GM20000 (cell line): ENCODE measurements around the gene MACROD1.
A peak's percentile ranks its signal among the peaks of the same experiment; 100 is the strongest.
"Not testable (repeated sequence)": the region's sequence is repeated elsewhere in the genome, so short reads cannot be mapped to it uniquely, and the experiment has no call there.

ENCODE experiments used
- DNase-seq: peaks from one replicate; pipeline ENCODE4 v3.0.0; 2012; ENCODE audit warnings: low spot score
- TF ChIP-seq, protein P1 (sequence below): IDR thresholded peaks from 2 replicates; pipeline ENCODE4 v1.5.1; 2012; ENCODE audit warnings: mild to moderate bottlenecking, control low read depth; ENCODE audit errors: extremely low read depth, missing control alignments

The MACROD1 gene

DNA sequence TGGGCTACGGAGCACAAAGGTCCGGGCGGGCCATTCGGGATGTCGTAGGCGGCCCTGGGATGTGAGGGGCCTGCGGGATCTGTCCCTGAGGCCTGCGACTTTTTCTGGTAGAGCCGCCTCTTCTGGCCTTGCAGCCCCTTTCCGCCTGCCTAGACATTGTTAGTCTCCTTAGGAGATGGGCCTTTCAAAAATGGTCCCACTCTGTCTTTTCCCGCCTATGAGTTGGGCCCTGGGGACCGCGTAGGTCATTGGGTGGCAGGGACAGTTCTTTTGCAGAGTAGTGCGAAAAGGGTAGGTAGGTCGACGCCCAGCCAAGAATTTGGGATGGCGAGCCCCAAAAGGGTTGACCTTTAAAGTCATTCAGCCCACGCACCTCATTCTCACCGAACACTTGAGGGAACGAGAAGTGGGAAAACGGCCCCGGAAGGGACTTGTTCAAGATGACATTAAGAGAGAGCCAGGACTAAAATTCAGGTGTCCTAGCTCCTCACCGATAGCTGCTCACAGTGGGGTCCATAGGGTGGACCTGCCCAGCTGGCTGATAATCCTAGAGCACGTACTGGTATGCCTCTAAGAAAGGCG is 178.9 kb downstream of the MACROD1 start:
- TF ChIP-seq, protein P1, sequence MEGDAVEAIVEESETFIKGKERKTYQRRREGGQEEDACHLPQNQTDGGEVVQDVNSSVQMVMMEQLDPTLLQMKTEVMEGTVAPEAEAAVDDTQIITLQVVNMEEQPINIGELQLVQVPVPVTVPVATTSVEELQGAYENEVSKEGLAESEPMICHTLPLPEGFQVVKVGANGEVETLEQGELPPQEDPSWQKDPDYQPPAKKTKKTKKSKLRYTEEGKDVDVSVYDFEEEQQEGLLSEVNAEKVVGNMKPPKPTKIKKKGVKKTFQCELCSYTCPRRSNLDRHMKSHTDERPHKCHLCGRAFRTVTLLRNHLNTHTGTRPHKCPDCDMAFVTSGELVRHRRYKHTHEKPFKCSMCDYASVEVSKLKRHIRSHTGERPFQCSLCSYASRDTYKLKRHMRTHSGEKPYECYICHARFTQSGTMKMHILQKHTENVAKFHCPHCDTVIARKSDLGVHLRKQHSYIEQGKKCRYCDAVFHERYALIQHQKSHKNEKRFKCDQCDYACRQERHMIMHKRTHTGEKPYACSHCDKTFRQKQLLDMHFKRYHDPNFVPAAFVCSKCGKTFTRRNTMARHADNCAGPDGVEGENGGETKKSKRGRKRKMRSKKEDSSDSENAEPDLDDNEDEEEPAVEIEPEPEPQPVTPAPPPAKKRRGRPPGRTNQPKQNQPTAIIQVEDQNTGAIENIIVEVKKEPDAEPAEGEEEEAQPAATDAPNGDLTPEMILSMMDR, result no peak

DNA sequence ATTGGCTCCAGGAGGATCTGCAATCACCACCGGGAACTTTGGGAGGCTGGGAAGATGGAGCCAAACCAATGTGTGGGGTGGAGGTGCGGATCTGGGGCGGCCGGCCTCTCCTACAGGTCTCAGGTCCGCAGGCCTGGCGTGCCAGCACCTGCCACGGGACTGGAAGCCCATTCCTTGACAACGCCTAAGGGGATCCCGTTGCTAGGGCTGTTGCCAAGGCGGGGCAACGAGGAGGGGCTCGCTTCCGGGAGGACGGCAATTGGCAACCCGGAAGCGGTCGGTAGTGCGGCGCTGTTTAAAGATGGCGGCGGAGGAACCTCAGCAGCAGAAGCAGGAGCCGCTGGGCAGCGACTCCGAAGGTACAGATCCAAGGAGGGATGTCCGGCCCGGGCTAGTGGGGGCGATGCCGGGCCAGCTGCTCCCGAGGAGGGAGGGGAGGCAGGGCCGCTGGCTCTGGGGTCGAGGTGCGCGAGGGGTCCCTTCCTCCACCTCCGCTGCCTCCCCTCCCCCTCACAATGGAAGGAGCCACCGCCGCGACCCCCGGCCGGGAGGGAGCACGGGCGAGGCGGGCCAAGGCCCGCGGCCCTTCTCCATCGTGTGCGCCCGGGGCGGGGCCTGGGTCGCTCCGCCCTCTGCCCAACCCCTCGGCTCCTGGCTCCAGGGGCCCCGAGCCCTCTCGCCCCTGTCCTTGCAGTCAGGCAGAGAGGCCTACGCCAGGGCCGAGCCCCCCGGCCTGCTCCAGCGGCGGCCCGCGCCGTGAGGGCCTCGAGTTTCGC is 179.6 kb downstream of the MACROD1 start, which contains the start of gene OTUB1:
OTUB1 (plus strand) TSS at position 283 of the 776 bp plus-strand sequence; CDS start at position 302, 19 bp downstream.
- DNase-seq, result peak; percentile 95
- TF ChIP-seq, protein P1, result no peak

More for the DNA sequence above, 178.9 kb downstream of the MACROD1 start:
- no peak for DNase-seq

GRCh38 chr11:63985812-63986155 is 180.1 kb downstream of the MACROD1 start:
- DNase-seq, result peak; percentile 82
- TF ChIP-seq, protein P1, result no peak

GRCh38 chr11:63979426-63979825 is 186.5 kb downstream of the MACROD1 start:
- TF ChIP-seq, protein P1, result no peak
- DNase-seq, result no peak

DNA sequence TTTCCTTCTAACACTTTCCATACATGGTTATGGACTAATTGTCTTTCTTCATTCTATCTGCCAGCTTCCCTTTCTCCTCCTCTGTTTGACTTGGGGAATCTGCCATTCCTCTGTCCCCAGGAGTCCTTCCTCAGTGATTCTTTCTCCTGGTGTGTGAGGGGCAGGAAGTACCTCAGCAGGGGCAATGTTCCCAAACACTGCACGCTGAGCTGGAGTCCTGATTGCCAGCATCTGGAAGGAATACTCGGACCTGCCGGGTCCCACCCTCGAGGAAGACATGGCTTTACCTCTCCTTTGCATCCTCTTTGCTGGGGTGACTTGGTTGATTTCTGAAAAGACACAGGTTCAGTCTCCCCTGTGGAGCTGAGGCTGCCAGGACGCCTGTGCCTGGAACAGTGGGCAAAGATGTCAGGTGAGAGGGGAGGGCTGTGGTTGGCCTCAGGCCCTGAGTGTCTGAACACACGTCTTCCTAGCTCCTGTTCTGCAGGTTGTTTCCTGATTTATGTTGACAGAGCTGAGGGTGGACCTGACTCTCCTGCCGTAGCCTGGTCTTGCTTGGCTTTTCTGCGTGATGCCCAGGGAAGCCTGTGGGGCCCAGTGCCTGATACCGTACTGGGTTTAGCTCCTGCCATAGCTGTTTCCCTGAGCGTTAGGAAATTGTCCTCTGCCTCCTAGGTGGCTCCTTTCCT is 187.2 kb downstream of the MACROD1 start:
- DNase-seq, result no peak
- TF ChIP-seq, protein P1, result no peak

DNA sequence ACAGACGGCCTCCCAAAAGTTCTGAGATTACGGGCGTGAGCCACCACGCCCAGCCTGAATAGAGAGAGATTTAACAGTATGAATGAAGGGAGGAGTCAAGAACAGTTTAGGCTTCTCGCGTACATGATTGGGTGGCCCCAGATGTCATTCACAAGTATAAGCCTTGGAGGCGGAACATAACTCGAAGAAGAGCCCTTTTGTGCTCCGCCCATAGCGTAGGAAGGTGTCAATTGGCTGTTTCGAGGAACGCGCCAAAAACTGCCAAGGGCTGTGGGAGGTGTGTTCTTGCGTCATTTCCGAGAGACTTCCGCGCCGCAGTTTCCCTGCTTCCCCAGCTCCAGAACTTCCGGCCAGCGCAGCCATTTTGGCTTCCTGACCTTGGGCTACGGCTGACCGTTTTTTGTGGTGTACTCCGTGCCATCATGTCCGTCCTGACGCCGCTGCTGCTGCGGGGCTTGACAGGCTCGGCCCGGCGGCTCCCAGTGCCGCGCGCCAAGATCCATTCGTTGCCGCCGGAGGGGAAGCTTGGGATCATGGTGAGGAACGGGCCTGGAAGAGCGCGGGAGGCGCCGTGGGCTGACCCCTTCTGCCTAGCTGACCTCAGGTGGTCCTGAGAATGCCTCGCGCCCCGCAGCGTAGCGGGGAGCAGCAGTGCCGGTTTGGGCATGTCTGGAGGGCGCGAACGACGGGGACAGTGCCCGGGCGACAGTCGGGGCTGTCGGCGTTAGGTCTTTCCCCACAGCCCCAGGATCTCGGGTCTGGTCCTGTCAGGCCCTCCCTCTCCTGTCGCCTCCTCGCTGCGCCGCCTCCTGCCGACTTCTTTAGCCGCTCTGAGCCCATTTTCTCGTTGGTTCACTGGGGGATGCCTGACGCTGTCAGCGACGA is 191.4 kb downstream of the MACROD1 start, which contains the start of gene COX8A:
COX8A (plus strand) TSS at position 362 of the 885 bp plus-strand sequence; CDS start at position 423, 61 bp downstream.
- DNase-seq, result peak; percentile 97
- TF ChIP-seq, protein P1, result no peak

GRCh38 chr11:63973912-63974258 is 192.0 kb downstream of the MACROD1 start:
- DNase-seq, result not testable (repeated sequence)
